Loucy (cell line): ENCODE data around the gene PCDHGA1.

Experiments
- EZH2phosphoT487 ChIP-seq: fragments of 200-600 bp; IDR thresholded peaks from 2 replicates; pipeline ENCODE4 v1.6.1; 2018; ENCODE audit warnings: antibody characterized with exemption, mild to moderate bottlenecking, moderate library complexity, borderline replicate concordance
- TF ChIP-seq, protein P1 (sequence below): fragments of 200-600 bp; sonication (generic); conservative IDR thresholded peaks from 2 replicates; pipeline ENCODE4 v1.5.1; 2014; ENCODE audit warnings: mild to moderate bottlenecking, antibody characterized with exemption, low read length

GRCh38 chr5:141492168-141492885 is 162.0 kb downstream of the PCDHGA1 start:
- TF ChIP-seq, protein P1, sequence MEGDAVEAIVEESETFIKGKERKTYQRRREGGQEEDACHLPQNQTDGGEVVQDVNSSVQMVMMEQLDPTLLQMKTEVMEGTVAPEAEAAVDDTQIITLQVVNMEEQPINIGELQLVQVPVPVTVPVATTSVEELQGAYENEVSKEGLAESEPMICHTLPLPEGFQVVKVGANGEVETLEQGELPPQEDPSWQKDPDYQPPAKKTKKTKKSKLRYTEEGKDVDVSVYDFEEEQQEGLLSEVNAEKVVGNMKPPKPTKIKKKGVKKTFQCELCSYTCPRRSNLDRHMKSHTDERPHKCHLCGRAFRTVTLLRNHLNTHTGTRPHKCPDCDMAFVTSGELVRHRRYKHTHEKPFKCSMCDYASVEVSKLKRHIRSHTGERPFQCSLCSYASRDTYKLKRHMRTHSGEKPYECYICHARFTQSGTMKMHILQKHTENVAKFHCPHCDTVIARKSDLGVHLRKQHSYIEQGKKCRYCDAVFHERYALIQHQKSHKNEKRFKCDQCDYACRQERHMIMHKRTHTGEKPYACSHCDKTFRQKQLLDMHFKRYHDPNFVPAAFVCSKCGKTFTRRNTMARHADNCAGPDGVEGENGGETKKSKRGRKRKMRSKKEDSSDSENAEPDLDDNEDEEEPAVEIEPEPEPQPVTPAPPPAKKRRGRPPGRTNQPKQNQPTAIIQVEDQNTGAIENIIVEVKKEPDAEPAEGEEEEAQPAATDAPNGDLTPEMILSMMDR = no peak
- TF ChIP-seq EZH2phosphoT487 = no peak
